Neural cell (in vitro differentiated cells): Measurements from ENCODE around the gene TMEM134. TPM values are rescaled to one million over a fixed set of nuclear protein-coding genes. Genes with fewer than 3 reads are reported as not detected.

ENCODE experiments used
- H2AFZ ChIP-seq: fragments of 200-600, 300-800 bp; sonication (generic), shearing (Covaris generic); 2 replicates; pipeline ENCODE4 v1.6.0; 2014; ENCODE audit warnings: low read depth, mild to moderate bottlenecking, antibody characterized with exemption, low read length, moderate library complexity
- H3F3A ChIP-seq: fragments of 200-600 bp; shearing (Covaris generic); 2 replicates; pipeline ENCODE4 v1.6.1; 2016; ENCODE audit warnings: mild to moderate bottlenecking, moderate library complexity, mixed read lengths, antibody characterized with exemption, low read length; ENCODE audit not compliant: insufficient read depth, poor library complexity, severe bottlenecking
- H3K27ac ChIP-seq: fragments of 200-600, 300-800 bp; sonication (generic), shearing (Covaris generic); 2 replicates; pipeline ENCODE4 v1.5.1; 2014; ENCODE audit warnings: mild to moderate bottlenecking, low read length, moderate library complexity
- H3K27me3 ChIP-seq: fragments of 300-800, 200-600 bp; sonication (generic), shearing (Covaris generic); 2 replicates; pipeline ENCODE4 v1.6.0; 2014; ENCODE audit warnings: mild to moderate bottlenecking, low read depth, low read length, moderate library complexity; ENCODE audit not compliant: insufficient read depth
- H3K36me3 ChIP-seq: fragments of 300-800, 200-600 bp; sonication (generic), shearing (Covaris generic); 2 replicates; pipeline ENCODE4 v1.5.1; 2014; ENCODE audit warnings: mild to moderate bottlenecking, antibody characterized with exemption, low read length, moderate library complexity; ENCODE audit not compliant: insufficient read depth
- H3K4me2 ChIP-seq: fragments of 300-800, 200-600 bp; sonication (generic), shearing (Covaris generic); 2 replicates; pipeline ENCODE4 v1.6.0; 2014; ENCODE audit warnings: mild to moderate bottlenecking, low read length
- H3K4me3 ChIP-seq: fragments of 300-800, 200-600 bp; sonication (generic), shearing (Covaris generic); 2 replicates; pipeline ENCODE4 v1.5.1; 2014; ENCODE audit warnings: mild to moderate bottlenecking, low read length, moderate library complexity
- H3K79me2 ChIP-seq: fragments of 200-600 bp; shearing (Covaris generic); replicated peaks from 2 replicates; pipeline ENCODE4 v1.6.0; 2014; ENCODE audit warnings: mild to moderate bottlenecking, low read length, moderate library complexity; ENCODE audit not compliant: insufficient read depth
- H3K9ac ChIP-seq: fragments of 300-800, 200-600 bp; sonication (generic), shearing (Covaris generic); 2 replicates; pipeline ENCODE4 v1.6.1; 2016; ENCODE audit warnings: mild to moderate bottlenecking, low read length, mixed read lengths
- H3K9me2 ChIP-seq: fragments of 200-600 bp; shearing (Covaris generic); 2 replicates; pipeline ENCODE4 v1.6.1; 2016; ENCODE audit warnings: mild to moderate bottlenecking, low read length, mixed read lengths; ENCODE audit not compliant: insufficient read depth
- H3K9me3 ChIP-seq: fragments of 200-600, 300-800 bp; sonication (generic), shearing (Covaris generic); 2 replicates; pipeline ENCODE4 v1.6.1; 2016; ENCODE audit warnings: mild to moderate bottlenecking, mixed run types, low read length, moderate library complexity, mixed read lengths
- H4K20me1 ChIP-seq: fragments of 200-600 bp; shearing (Covaris generic); 2 replicates; pipeline ENCODE4 v1.6.1; 2016; ENCODE audit warnings: mild to moderate bottlenecking, mixed run types; ENCODE audit not compliant: insufficient read depth
- CTCF ChIP-seq: fragments of 450-650 bp; IDR thresholded peaks from 2 replicates; pipeline ENCODE4 v1.5.1; 2014; ENCODE audit warnings: antibody characterized with exemption, mild to moderate bottlenecking, moderate library complexity; ENCODE audit not compliant: poor library complexity, severe bottlenecking
- EP300 ChIP-seq: fragments of 450-650 bp; conservative IDR thresholded peaks from 2 replicates; pipeline ENCODE4 v1.6.1; 2014; ENCODE audit warnings: antibody characterized with exemption, mild to moderate bottlenecking, moderate library complexity; ENCODE audit not compliant: poor library complexity, severe bottlenecking
- EZH2 ChIP-seq: fragments of 200-600, 300-800 bp; shearing (Covaris generic), sonication (generic); IDR thresholded peaks from 2 replicates; pipeline ENCODE4 v1.6.1; 2014; ENCODE audit warnings: antibody characterized with exemption, low read length, borderline replicate concordance, mild to moderate bottlenecking; ENCODE audit not compliant: insufficient read depth, poor library complexity, severe bottlenecking
- MXI1 ChIP-seq: fragments of 450-650 bp; conservative IDR thresholded peaks from 2 replicates; pipeline ENCODE4 v1.6.1; 2014; ENCODE audit warnings: antibody characterized with exemption, mild to moderate bottlenecking; ENCODE audit not compliant: poor library complexity, severe bottlenecking
- POLR2AphosphoS5 ChIP-seq: IDR thresholded peaks from 2 replicates; pipeline ENCODE4 v1.6.1; 2012
- RAD21 ChIP-seq: fragments of 450-650 bp; conservative IDR thresholded peaks from 2 replicates; pipeline ENCODE4 v1.6.1; 2014; ENCODE audit warnings: antibody characterized with exemption, mild to moderate bottlenecking, moderate library complexity
- SMC3 ChIP-seq: fragments of 450-650 bp; conservative IDR thresholded peaks from 2 replicates; pipeline ENCODE4 v1.6.1; 2014; ENCODE audit warnings: antibody characterized with exemption, mild to moderate bottlenecking, moderate library complexity; ENCODE audit not compliant: poor library complexity
- TAF1 ChIP-seq: IDR thresholded peaks from 2 replicates; pipeline ENCODE4 v1.6.1; 2012; ENCODE audit warnings: low read depth
- polyA plus RNA-seq: library from polyadenylated mRNA; depleted of rRNA; stranded (reverse); fragments of >200 nt; gene quantifications from 2 replicates; pipeline ENCODE4 v1.2.3, GENCODE V29; 2014
- TF ChIP-seq, protein P1 (sequence below): IDR thresholded peaks from 2 replicates; pipeline ENCODE4 v1.6.1; 2012; ENCODE audit warnings: borderline replicate concordance

TMEM134 gene
- polyA plus RNA-seq, 1 donor from 2014 or later: 50.3 TPM

DNA sequence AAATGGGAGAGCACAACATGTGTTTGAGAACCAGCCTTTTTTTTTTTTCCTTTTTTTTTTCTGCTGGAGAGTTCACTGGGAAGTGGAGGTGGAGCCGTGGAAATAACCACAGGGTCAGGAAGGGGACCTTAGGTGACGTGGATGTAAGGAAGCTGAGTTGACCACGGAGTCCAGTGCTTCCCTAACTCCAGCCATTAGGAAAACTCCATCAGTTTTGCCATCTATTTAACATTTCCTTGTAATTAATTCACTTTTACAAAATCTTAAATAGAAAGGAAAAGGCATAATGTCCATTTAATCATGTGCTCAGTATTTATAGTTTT is 40.9 kb upstream of the TMEM134 start:
- H3K27ac ChIP-seq: no peak overlapping the region
- H3F3A ChIP-seq: no peaks in the 10 kb centered on the region
- no peak overlapping the region for H3K4me2 ChIP-seq
- H3K4me3 ChIP-seq: no peak overlapping the region
- no peak overlapping the region for H2AFZ ChIP-seq
- H4K20me1 ChIP-seq: no peaks in the 10 kb centered on the region
- no peaks in the 10 kb centered on the region for H3K27me3 ChIP-seq
- TF ChIP-seq CTCF (no peak), SMC3 (no peak), RAD21 (no peak), EZH2 (no peak), TAF1 (no peak), EP300 (no peak), POLR2AphosphoS5 (no peak), MXI1 (no peak)
- TF ChIP-seq, protein P1, sequence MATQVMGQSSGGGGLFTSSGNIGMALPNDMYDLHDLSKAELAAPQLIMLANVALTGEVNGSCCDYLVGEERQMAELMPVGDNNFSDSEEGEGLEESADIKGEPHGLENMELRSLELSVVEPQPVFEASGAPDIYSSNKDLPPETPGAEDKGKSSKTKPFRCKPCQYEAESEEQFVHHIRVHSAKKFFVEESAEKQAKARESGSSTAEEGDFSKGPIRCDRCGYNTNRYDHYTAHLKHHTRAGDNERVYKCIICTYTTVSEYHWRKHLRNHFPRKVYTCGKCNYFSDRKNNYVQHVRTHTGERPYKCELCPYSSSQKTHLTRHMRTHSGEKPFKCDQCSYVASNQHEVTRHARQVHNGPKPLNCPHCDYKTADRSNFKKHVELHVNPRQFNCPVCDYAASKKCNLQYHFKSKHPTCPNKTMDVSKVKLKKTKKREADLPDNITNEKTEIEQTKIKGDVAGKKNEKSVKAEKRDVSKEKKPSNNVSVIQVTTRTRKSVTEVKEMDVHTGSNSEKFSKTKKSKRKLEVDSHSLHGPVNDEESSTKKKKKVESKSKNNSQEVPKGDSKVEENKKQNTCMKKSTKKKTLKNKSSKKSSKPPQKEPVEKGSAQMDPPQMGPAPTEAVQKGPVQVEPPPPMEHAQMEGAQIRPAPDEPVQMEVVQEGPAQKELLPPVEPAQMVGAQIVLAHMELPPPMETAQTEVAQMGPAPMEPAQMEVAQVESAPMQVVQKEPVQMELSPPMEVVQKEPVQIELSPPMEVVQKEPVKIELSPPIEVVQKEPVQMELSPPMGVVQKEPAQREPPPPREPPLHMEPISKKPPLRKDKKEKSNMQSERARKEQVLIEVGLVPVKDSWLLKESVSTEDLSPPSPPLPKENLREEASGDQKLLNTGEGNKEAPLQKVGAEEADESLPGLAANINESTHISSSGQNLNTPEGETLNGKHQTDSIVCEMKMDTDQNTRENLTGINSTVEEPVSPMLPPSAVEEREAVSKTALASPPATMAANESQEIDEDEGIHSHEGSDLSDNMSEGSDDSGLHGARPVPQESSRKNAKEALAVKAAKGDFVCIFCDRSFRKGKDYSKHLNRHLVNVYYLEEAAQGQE: no peak
- no peaks in the 10 kb centered on the region for H3K9me3 ChIP-seq
- no peak overlapping the region for H3K9ac ChIP-seq
- no peaks in the 10 kb centered on the region for H3K36me3 ChIP-seq
- H3K9me2 ChIP-seq: no peaks in the 10 kb centered on the region
- H3K79me2 ChIP-seq: no peaks in the 10 kb centered on the region

- no peaks in the 10 kb centered on the region for H3K27me3 ChIP-seq
- peak overlapping the region; percentile 95 for H3K27ac ChIP-seq
- no peaks in the 10 kb centered on the region for H3K36me3 ChIP-seq
- no peaks in the 10 kb centered on the region for H3F3A ChIP-seq
- TF ChIP-seq SMC3: peak; percentile 30
- TF ChIP-seq MXI1: peak; percentile 94
- no peak for TF ChIP-seq EZH2
- TF ChIP-seq, protein P1: peak; percentile 60
- no peak for TF ChIP-seq RAD21
- no peak for TF ChIP-seq CTCF
- peak; percentile 88 for TF ChIP-seq POLR2AphosphoS5
- peak; percentile 76 for TF ChIP-seq EP300
- no peak for TF ChIP-seq TAF1
- H3K9me3 ChIP-seq: no peaks in the 10 kb centered on the region
- H3K4me2 ChIP-seq: peak overlapping the region; percentile 60
- H3K9ac ChIP-seq: peak overlapping the region; percentile 94
- H2AFZ ChIP-seq: peak overlapping the region; percentile 77
- H3K4me3 ChIP-seq: peak overlapping the region; percentile 78
- no peaks in the 10 kb centered on the region for H3K9me2 ChIP-seq
- H3K79me2 ChIP-seq: peaks cover 3% of the 10 kb centered on the region
- H4K20me1 ChIP-seq: no peaks in the 10 kb centered on the region
Observed at GRCh38 chr11:67508486-67509121, 39.6 kb upstream of the TMEM134 start.
